HG02981 (cell line): ENCODE results near the gene XPNPEP1.

Experiments used
- ATAC-seq: cut with Tn5 transposase; IDR thresholded peaks from one replicate; pipeline ENCODE4 v1.9.1; 2021; ENCODE audit warnings: mild to moderate bottlenecking, moderate library complexity; ENCODE audit not compliant: unreplicated experiment

Gene XPNPEP1

GRCh38 chr10:109820620-109821405, 102.5 kb downstream of the XPNPEP1 start:
- ATAC-seq, result no peak

GRCh38 chr10:109819807-109820206, 103.5 kb downstream of the XPNPEP1 start:
- ATAC-seq, result no peak
